Coronary artery (tissue), 2 donors: ENCODE data around the gene APOA4.

ENCODE experiments used
- DNase-seq: peaks from one replicate; pipeline ENCODE4 v3.0.0-alpha.2; 2017; ENCODE audit warnings: low spot score
- H3K27ac ChIP-seq, 2 donors: fragments of 200-600 bp; sonication (generic); one replicate each; pipeline ENCODE4 v1.5.1; 2016 to 2019
- H3K4me3 ChIP-seq: fragments of 200-600 bp; sonication (generic); 2 replicates; pipeline ENCODE4 v1.5.1; 2016; ENCODE audit warnings: mild to moderate bottlenecking, moderate library complexity
- CTCF ChIP-seq: fragments of 200-600 bp; sonication (generic); IDR thresholded peaks from one replicate; pipeline ENCODE4 v1.5.1; 2019; ENCODE audit warnings: antibody characterized with exemption

APOA4 gene

GRCh38 chr11:116830184-116830912, 7.2 kb upstream of the APOA4 start:
- no peak overlapping the region for H3K27ac ChIP-seq
- H3K4me3 ChIP-seq, result no peak overlapping the region
- DNase-seq, result no peak
- no peak for TF ChIP-seq CTCF

GRCh38 chr11:116829525-116830183, 6.5 kb upstream of the APOA4 start, which contains the start of gene APOC3:
Gene APOC3, plus strand, starts transcription at chr11:116829907. Its CDS starts 676 bp downstream, at chr11:116830583.
- TF ChIP-seq CTCF, result no peak
- DNase-seq, result no peak
- Histone ChIP-seq H3K27ac (no peak within 1 kb of the TSS), H3K4me3 (no peak within 1 kb of the TSS)

- DNase-seq, result no peak
- Histone ChIP-seq H3K27ac (no peak overlapping the region), H3K4me3 (no peak overlapping the region)
Observed at GRCh38 chr11:116828632-116829524, 5.8 kb upstream of the APOA4 start.

GRCh38 chr11:116827461-116827860, 4.4 kb upstream of the APOA4 start:
- DNase-seq, result no peak
- no peak overlapping the region for H3K4me3 ChIP-seq
- H3K27ac ChIP-seq, result no peak overlapping the region
- no peak for TF ChIP-seq CTCF

More at GRCh38 chr11:116828632-116829524, 5.8 kb upstream of the APOA4 start:
- TF ChIP-seq CTCF, result no peak

- H3K27ac ChIP-seq, result no peak overlapping the region
- no peak for DNase-seq
- no peak for TF ChIP-seq CTCF
- H3K4me3 ChIP-seq, result no peak overlapping the region
Observed at GRCh38 chr11:116826751-116827431, 3.8 kb upstream of the APOA4 start.

GRCh38 chr11:116825854-116826750, 3.0 kb upstream of the APOA4 start:
- H3K27ac ChIP-seq, result no peak overlapping the region
- DNase-seq, result no peak
- no peak overlapping the region for H3K4me3 ChIP-seq
- no peak for TF ChIP-seq CTCF
